T-cell (primary cell): ENCODE results near the gene CSGALNACT2. TPM values are rescaled to one million over a fixed set of nuclear protein-coding genes. Genes with fewer than 3 reads are reported as not detected.

Source experiments
- ATAC-seq, 4 experiments: fragments of 200-7000 bp in 3 of 4; fragments of 150-1000 bp in 1 of 4; cut with Tn5 transposase; replicated peaks in 1 of 4; 1 replicate in 3 of 4; 2 replicates in 1 of 4; pipeline ENCODE4 v1.10.0; 2021; ENCODE audit warnings: moderate library complexity in 3 of 4, mild to moderate bottlenecking in 2 of 4, moderate number of reproducible peaks in 1 of 4
- CTCF ChIA-PET, 2 donors: fragments of 300-600 bp; sonication (Branson Sonifier 250); formaldehyde crosslinking; loops; one replicate each; lab custom pipeline; 2022; ENCODE audit warnings: antibody characterized with exemption in 2 of 2; lab: Charles Lee
- POLR2A ChIA-PET, 2 donors: fragments of 300-600 bp; sonication (Branson Sonifier 250); formaldehyde crosslinking; loops; one replicate each; lab custom pipeline; 2022; ENCODE audit warnings: antibody characterized with exemption in 2 of 2; lab: Charles Lee
- DNase-seq, 35 experiments: peaks; one replicate each; pipeline versions ENCODE4 v3.0.0 to v3.0.0-alpha.2; 2013 to 2023
- H3K27ac ChIP-seq: one replicate; pipeline ENCODE4 v1.5.1; 2013; ENCODE audit warnings: low read length
- H3K27me3 ChIP-seq, 2 experiments: replicated peaks in 1 of 2; 1 replicate in 1 of 2; 2 replicates in 1 of 2; pipeline versions ENCODE4 v1.6.1 to v1.7.0; 2013; ENCODE audit warnings: low read length in 1 of 2, mixed read lengths in 1 of 2; ENCODE audit not compliant: control insufficient read depth in 2 of 2, insufficient read depth in 2 of 2; ENCODE audit errors: extremely low read depth in 1 of 2
- H3K36me3 ChIP-seq, 2 donors: 1 replicate in 1 of 2; 2 replicates in 1 of 2; pipeline versions ENCODE4 v1.6.1 to v1.7.0; 2013; ENCODE audit warnings: low read length in 1 of 2; ENCODE audit not compliant: control insufficient read depth in 2 of 2, insufficient read depth in 1 of 2; ENCODE audit errors: extremely low read depth in 1 of 2
- H3K4me1 ChIP-seq, 2 experiments: 1 replicate in 1 of 2; 2 replicates in 1 of 2; pipeline versions ENCODE4 v1.6.1 to v1.7.0; 2013; ENCODE audit warnings: low read length in 2 of 2, mixed read lengths in 1 of 2; ENCODE audit not compliant: insufficient read depth in 2 of 2, control insufficient read depth in 1 of 2; ENCODE audit errors: extremely low read depth in 1 of 2
- H3K4me3 ChIP-seq, 2 donors: 1 replicate in 1 of 2; 2 replicates in 1 of 2; pipeline versions ENCODE4 v1.5.1 to v1.7.0; 2013; ENCODE audit warnings: mild to moderate bottlenecking in 2 of 2, low read length in 1 of 2, moderate library complexity in 1 of 2; ENCODE audit not compliant: control insufficient read depth in 1 of 2; ENCODE audit errors: extremely low read depth in 1 of 2
- H3K9me3 ChIP-seq: 2 replicates; pipeline ENCODE4 v1.7.0; 2013
- H3K27ac Mint-ChIP-seq, 2 donors: one replicate each; pipeline ENCODE4 v1.8.0; 2020 to 2021; ENCODE audit warnings: mild to moderate bottlenecking in 2 of 2, mixed read lengths in 2 of 2
- H3K27me3 Mint-ChIP-seq, 2 donors: one replicate each; pipeline ENCODE4 v1.8.0; 2021 to 2022; ENCODE audit warnings: mixed read lengths in 2 of 2
- H3K36me3 Mint-ChIP-seq: one replicate; pipeline ENCODE4 v1.8.0; 2021; ENCODE audit warnings: mixed read lengths
- H3K4me1 Mint-ChIP-seq, 3 donors: one replicate each; pipeline ENCODE4 v1.8.0; 2020 to 2022; ENCODE audit warnings: mixed read lengths in 3 of 3, mild to moderate bottlenecking in 1 of 3
- H3K4me3 Mint-ChIP-seq, 3 donors: one replicate each; pipeline ENCODE4 v1.8.0; 2020 to 2022; ENCODE audit warnings: mild to moderate bottlenecking in 3 of 3, mixed read lengths in 3 of 3, moderate library complexity in 3 of 3
- H3K9me3 Mint-ChIP-seq, 3 donors: one replicate each; pipeline ENCODE4 v1.8.0; 2020 to 2022; ENCODE audit warnings: mixed read lengths in 3 of 3
- WGBS: methylation state at CpG from one replicate; pipeline ENCODE4 v1.1.5; 2013; ENCODE audit warnings: missing lambda C conversion rate; ENCODE audit not compliant: insufficient coverage; 5-methylcytosine and 5-hydroxymethylcytosine counted together
- total RNA-seq, 35 experiments: library from RNA in 6 of 35; stranded (reverse) in 6 of 35; fragments of 120-200 nt in 1 of 35; gene quantifications; one replicate each; pipeline versions ENCODE4 v1.2.1 to v1.2.4 and lab custom pipeline; 2013 to 2026

CSGALNACT2 gene
- total RNA-seq, 5 donors from 2014 or later (not counting 1 experiment from before 2014, with no cell fraction given): 36.5 to 46.1 (median 41.9) TPM

- Mint-ChIP-seq H3K4me1 (peaks cover 19 to 32% (median 21%) of the 10 kb centered on the region in 3 donors), H3K27ac (no peak overlapping the region), H3K9me3 (no peaks in the 10 kb centered on the region), H3K36me3 (no peaks in the 10 kb centered on the region), H3K27me3 (no peaks in the 10 kb centered on the region), H3K4me3 (no peak overlapping the region)
- DNase-seq: no peak
- H3K36me3 ChIP-seq: no peaks in the 10 kb centered on the region
- H3K4me3 ChIP-seq: no peak overlapping the region
- ATAC-seq: no peak
- H3K27ac ChIP-seq: no peak overlapping the region
- no peaks in the 10 kb centered on the region for H3K9me3 ChIP-seq
- peaks cover 2 to 27% of the 10 kb centered on the region in 2 experiments for H3K4me1 ChIP-seq
- POLR2A ChIA-PET: no interaction called here
- CTCF ChIA-PET: no interaction called here
- WGBS: 87% methylated on average over 18 of the region's 19 CpGs
- H3K27me3 ChIP-seq: no peaks in the 10 kb centered on the region
Observed at GRCh38 chr10:43118631-43119415, 19.4 kb upstream of the CSGALNACT2 start.

GRCh38 chr10:43119416-43120115 is 18.7 kb upstream of the CSGALNACT2 start:
- Histone ChIP-seq H3K4me3 (no peak overlapping the region), H3K27ac (no peak overlapping the region), H3K36me3 (no peaks in the 10 kb centered on the region), H3K27me3 (no peaks in the 10 kb centered on the region), H3K4me1 (peaks cover 2 to 27% of the 10 kb centered on the region in 2 experiments), H3K9me3 (no peaks in the 10 kb centered on the region)
- ChIA-PET CTCF (interaction anchor here in 1 of 2 donors (1.0 kb wide), 1 partner anchor 83 kb away, joined by 7 read pairs; no protein-coding TSS in a partner anchor), POLR2A (no interaction called here)
- no peak for DNase-seq
- Mint-ChIP-seq H3K27ac (no peak overlapping the region), H3K4me1 (peaks cover 19 to 32% (median 21%) of the 10 kb centered on the region in 3 donors), H3K9me3 (no peaks in the 10 kb centered on the region), H3K4me3 (no peak overlapping the region), H3K27me3 (no peaks in the 10 kb centered on the region), H3K36me3 (no peaks in the 10 kb centered on the region)
- ATAC-seq: no peak
- 93% methylated on average over 30 of the region's 31 CpGs for WGBS

- CTCF ChIA-PET: interaction anchor here in 1 of 2 donors (1.0 kb wide), 1 partner anchor 82 kb away, joined by 7 read pairs; no protein-coding TSS in a partner anchor
Observed at GRCh38 chr10:43120116-43120928, 17.9 kb upstream of the CSGALNACT2 start.

GRCh38 chr10:43120929-43121314 is 17.3 kb upstream of the CSGALNACT2 start:
- Mint-ChIP-seq H3K36me3 (no peaks in the 10 kb centered on the region), H3K4me1 (peaks cover 19 to 32% (median 21%) of the 10 kb centered on the region in 3 donors), H3K9me3 (no peaks in the 10 kb centered on the region), H3K27ac (peak overlapping the region; percentile 83 to 89), H3K4me3 (peak overlapping the region in 2 of 3 donors; percentile 26 to 51), H3K27me3 (no peaks in the 10 kb centered on the region)
- H3K9me3 ChIP-seq: no peaks in the 10 kb centered on the region
- WGBS: 17% methylated on average over 1 of the region's 3 CpGs
- ChIA-PET POLR2A (interaction anchor here in 1 of 2 donors (1.4 kb wide), 1 partner anchor 17 kb away, joined by 4 read pairs; the partner anchor contains the start of gene CSGALNACT2), CTCF (interaction anchor here in 1 of 2 donors (1.0 kb wide), 1 partner anchor 81 kb away, joined by 7 read pairs; no protein-coding TSS in a partner anchor)
- peak overlapping the region; percentile 52 for H3K27ac ChIP-seq
- H3K4me1 ChIP-seq: peaks cover 2 to 28% of the 10 kb centered on the region in 2 experiments
- no peak overlapping the region for H3K4me3 ChIP-seq
- peak; percentile 86 to 97 (median 90) for ATAC-seq
- DNase-seq: peak in 33 of 35 experiments; percentile 17 to 71 (median 47)
- H3K27me3 ChIP-seq: peaks cover 0 to 2% of the 10 kb centered on the region in 2 experiments
- no peaks in the 10 kb centered on the region for H3K36me3 ChIP-seq

More at GRCh38 chr10:43120116-43120928, 17.9 kb upstream of the CSGALNACT2 start:
- Mint-ChIP-seq H3K27me3 (no peaks in the 10 kb centered on the region), H3K9me3 (no peaks in the 10 kb centered on the region), H3K4me1 (peaks cover 19 to 32% (median 21%) of the 10 kb centered on the region in 3 donors), H3K27ac (peak overlapping the region; percentile 83 to 89), H3K36me3 (no peaks in the 10 kb centered on the region), H3K4me3 (peak overlapping the region in 1 of 3 donors; percentile 51)
- Histone ChIP-seq H3K27me3 (no peaks in the 10 kb centered on the region), H3K9me3 (no peaks in the 10 kb centered on the region), H3K4me3 (no peak overlapping the region), H3K4me1 (peaks cover 2 to 27% of the 10 kb centered on the region in 2 experiments), H3K36me3 (no peaks in the 10 kb centered on the region), H3K27ac (peak overlapping the region; percentile 52)
- POLR2A ChIA-PET: interaction anchor here in 1 of 2 donors (1.4 kb wide), 1 partner anchor 18 kb away, joined by 4 read pairs; the partner anchor contains the start of gene CSGALNACT2
- no peak for ATAC-seq
- 89% methylated on average over 15 of the region's 19 CpGs for WGBS
- DNase-seq: no peak

GRCh38 chr10:43121444-43121843 is 16.8 kb upstream of the CSGALNACT2 start:
- H3K4me1 Mint-ChIP-seq: peaks cover 19 to 33% (median 21%) of the 10 kb centered on the region in 3 donors

More at GRCh38 chr10:43121444-43121843, 16.8 kb upstream of the CSGALNACT2 start:
- Histone ChIP-seq H3K27me3 (peaks cover 0 to 7% of the 10 kb centered on the region in 2 experiments), H3K9me3 (no peaks in the 10 kb centered on the region), H3K27ac (peak overlapping the region; percentile 52), H3K4me1 (peaks cover 2 to 33% of the 10 kb centered on the region in 2 experiments), H3K4me3 (no peak overlapping the region), H3K36me3 (no peaks in the 10 kb centered on the region)
- WGBS: 100% methylated on average over 1 of the region's 1 CpG
- no peaks in the 10 kb centered on the region for H3K9me3 Mint-ChIP-seq
- ChIA-PET CTCF (no interaction called here), POLR2A (interaction anchor here in 1 of 2 donors (1.4 kb wide), 1 partner anchor 17 kb away, joined by 4 read pairs; the partner anchor contains the start of gene CSGALNACT2)
- peak overlapping the region in 1 of 3 donors; percentile 51 for H3K4me3 Mint-ChIP-seq
- H3K27ac Mint-ChIP-seq: peak overlapping the region; percentile 83 to 89
- DNase-seq: peak in 2 of 35 experiments; percentile 19 to 23
- H3K36me3 Mint-ChIP-seq: no peaks in the 10 kb centered on the region
- H3K27me3 Mint-ChIP-seq: no peaks in the 10 kb centered on the region
- ATAC-seq: peak in 1 of 4 experiments; percentile 8
